ENCODE data around the gene PI16. TPM values are rescaled to one million over a fixed set of nuclear protein-coding genes. Genes with fewer than 3 reads are reported as not detected.
A peak's percentile ranks its signal among the peaks of the same experiment; 100 is the strongest.

The PI16 gene
- total RNA-seq, 2 experiments from 2014 or later: 0.30 TPM; not detected in 1

GRCh38 chr6:36978421-36979346 is 24.1 kb downstream of the PI16 start:
- TF ChIP-seq CTCF (conservative IDR thresholded peaks at IDR 0.05; ENCODE audit: low read length): peak; percentile 50
- TF ChIP-seq EZH2phosphoT487 (IDR thresholded peaks at IDR 0.05; ENCODE audit: borderline replicate concordance, low read depth, low read length): no peak
- Histone ChIP-seq H3K9me3 (ENCODE audit: low read length) (no peaks in the 10 kb centered on the region), H3K4me2 (ENCODE audit: low read length) (no peak overlapping the region), H2AFZ (ENCODE audit: low read length) (no peak overlapping the region), H3K79me2 (ENCODE audit: insufficient read depth, low read depth, low read length) (peaks cover 19% of the 10 kb centered on the region), H3K27ac (ENCODE audit: low read depth, low read length, poor library complexity, severe bottlenecking) (no peak overlapping the region), H3K36me3 (ENCODE audit: insufficient read depth, low read length) (peaks cover 60% of the 10 kb centered on the region), H3K9me2 (ENCODE audit: insufficient read depth, low read length) (no peaks in the 10 kb centered on the region), H3K4me1 (ENCODE audit: insufficient read depth, low read length, poor library complexity, severe bottlenecking) (peaks cover 8% of the 10 kb centered on the region), H3K4me3 (ENCODE audit: low read depth, low read length, poor library complexity, severe bottlenecking) (no peak overlapping the region), H4K20me1 (ENCODE audit: insufficient read depth, low read length) (0 out of 2 replicates have a peak, but pooled peaks cover 4% of the 10 kb centered on the region)
- CTCF ChIA-PET (ENCODE audit: unreplicated experiment): interaction anchor here (1.8 to 3.1 kb wide), 2 partner anchors 39 kb away, joined by 11 to 31 read pairs; no protein-coding TSS in a partner anchor
- intact Hi-C loops (cut with micrococcal nuclease; ENCODE audit: unreplicated experiment): no loop called here
- no peak for DNase-seq (ENCODE audit: low spot score)
- POLR2A ChIA-PET: interaction anchor here (1.1 kb wide), 1 partner anchor 105 kb away, joined by 3 read pairs; no protein-coding TSS in a partner anchor
- BruUV-seq (replicated peaks): no TSS peak

- peaks cover 14% of the 10 kb centered on the region for H3K4me1 ChIP-seq (ENCODE audit: insufficient read depth, low read length, poor library complexity, severe bottlenecking)
- DNase-seq (ENCODE audit: low spot score): no peak
- no peak overlapping the region for H3K27ac ChIP-seq (ENCODE audit: low read depth, low read length, poor library complexity, severe bottlenecking)
- H4K20me1 ChIP-seq (ENCODE audit: insufficient read depth, low read length): peaks cover 8% of the 10 kb centered on the region
- ChIA-PET POLR2A (no interaction called here), CTCF (ENCODE audit: unreplicated experiment) (interaction anchor here (3.1 kb wide), 1 partner anchor 38 kb away, joined by 11 read pairs; no protein-coding TSS in a partner anchor)
- H2AFZ ChIP-seq (ENCODE audit: low read length): no peak overlapping the region
- no TSS peak for BruUV-seq (replicated peaks)
- peaks cover 54% of the 10 kb centered on the region for H3K36me3 ChIP-seq (ENCODE audit: insufficient read depth, low read length)
- H3K9me2 ChIP-seq (ENCODE audit: insufficient read depth, low read length): no peaks in the 10 kb centered on the region
- TF ChIP-seq CTCF (conservative IDR thresholded peaks at IDR 0.05; ENCODE audit: low read length) (peak; percentile 35; the same call in 1 of the 2 replicates), EZH2phosphoT487 (IDR thresholded peaks at IDR 0.05; ENCODE audit: borderline replicate concordance, low read depth, low read length) (no peak)
- no peak overlapping the region for H3K4me3 ChIP-seq (ENCODE audit: low read depth, low read length, poor library complexity, severe bottlenecking)
- intact Hi-C loops (cut with micrococcal nuclease; ENCODE audit: unreplicated experiment): no loop called here
- H3K4me2 ChIP-seq (ENCODE audit: low read length): no peak overlapping the region
- H3K9me3 ChIP-seq (ENCODE audit: low read length): no peaks in the 10 kb centered on the region
- peaks cover 26% of the 10 kb centered on the region for H3K79me2 ChIP-seq (ENCODE audit: insufficient read depth, low read depth, low read length)
Observed at GRCh38 chr6:36979347-36979742, 24.8 kb downstream of the PI16 start.

GRCh38 chr6:36980129-36980528 is 25.6 kb downstream of the PI16 start:
- no TSS peak for BruUV-seq (replicated peaks)
- peaks cover 15% of the 10 kb centered on the region for H4K20me1 ChIP-seq (ENCODE audit: insufficient read depth, low read length)
- CTCF ChIA-PET (ENCODE audit: unreplicated experiment): interaction anchor here (3.1 kb wide), 1 partner anchor 38 kb away, joined by 11 read pairs; no protein-coding TSS in a partner anchor

More at GRCh38 chr6:36980129-36980528, 25.6 kb downstream of the PI16 start:
- no peaks in the 10 kb centered on the region for H3K9me3 ChIP-seq (ENCODE audit: low read length)
- H3K79me2 ChIP-seq (ENCODE audit: insufficient read depth, low read depth, low read length): peaks cover 34% of the 10 kb centered on the region
- DNase-seq (ENCODE audit: low spot score): no peak
- H3K4me2 ChIP-seq (ENCODE audit: low read length): no peak overlapping the region
- peaks cover 46% of the 10 kb centered on the region for H3K36me3 ChIP-seq (ENCODE audit: insufficient read depth, low read length)
- intact Hi-C loops (cut with micrococcal nuclease; ENCODE audit: unreplicated experiment): no loop called here
- H3K4me1 ChIP-seq (ENCODE audit: insufficient read depth, low read length, poor library complexity, severe bottlenecking): peaks cover 22% of the 10 kb centered on the region
- TF ChIP-seq CTCF (conservative IDR thresholded peaks at IDR 0.05; ENCODE audit: low read length) (no peak), EZH2phosphoT487 (IDR thresholded peaks at IDR 0.05; ENCODE audit: borderline replicate concordance, low read depth, low read length) (no peak)
- H3K9me2 ChIP-seq (ENCODE audit: insufficient read depth, low read length): no peaks in the 10 kb centered on the region
- POLR2A ChIA-PET: no interaction called here
- no peak overlapping the region for H2AFZ ChIP-seq (ENCODE audit: low read length)
- no peak overlapping the region for H3K4me3 ChIP-seq (ENCODE audit: low read depth, low read length, poor library complexity, severe bottlenecking)
- no peak overlapping the region for H3K27ac ChIP-seq (ENCODE audit: low read depth, low read length, poor library complexity, severe bottlenecking)

Data from OCI-LY7 (cell line).